Subcutaneous adipose tissue (tissue), 4 donors: ENCODE measurements around the gene PARP8. TPM values are rescaled to one million over a fixed set of nuclear protein-coding genes. Genes with fewer than 3 reads are reported as not detected.

Source experiments
- CTCF ChIP-seq: fragments of 450-650 bp; IDR thresholded peaks from one replicate; pipeline ENCODE4 v1.5.1; 2016; ENCODE audit warnings: low read depth, mild to moderate bottlenecking, control low read depth, antibody characterized with exemption, moderate library complexity
- total RNA-seq, 4 donors: library from RNA; depleted of rRNA; stranded (reverse); fragments of >200 nt; gene quantifications; one replicate each; pipeline ENCODE4 v1.1.0, GENCODE V29; 2016

PARP8 gene
- total RNA-seq, 4 donors from 2014 or later: 9.4 to 39.3 (median 28.6) TPM

- no peak for TF ChIP-seq CTCF
These were observed 208.5 kb downstream of the PARP8 start for GRCh38 chr5:50875002-50875344.

DNA sequence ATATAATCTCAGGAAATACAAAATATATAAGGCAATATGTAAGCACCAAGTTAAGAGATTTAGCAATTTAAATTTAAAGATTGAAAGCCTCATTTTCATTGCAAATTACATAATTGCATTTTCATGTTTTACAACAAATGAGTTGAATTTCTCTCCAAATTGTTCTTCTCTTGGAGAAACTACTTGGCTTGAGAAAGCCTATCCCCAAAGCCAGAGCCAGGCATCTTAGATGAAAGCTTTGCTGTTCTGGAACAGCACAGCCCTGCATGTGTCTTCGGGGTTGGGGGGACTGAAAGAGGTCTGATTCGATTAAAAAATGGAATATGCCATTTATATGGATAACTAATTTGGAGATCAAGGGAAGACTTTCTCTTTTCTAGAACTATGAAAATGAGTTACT is 212.0 kb downstream of the PARP8 start:
- TF ChIP-seq CTCF: no peak

GRCh38 chr5:50881407-50881806 is 215.0 kb downstream of the PARP8 start:
- no peak for TF ChIP-seq CTCF

DNA sequence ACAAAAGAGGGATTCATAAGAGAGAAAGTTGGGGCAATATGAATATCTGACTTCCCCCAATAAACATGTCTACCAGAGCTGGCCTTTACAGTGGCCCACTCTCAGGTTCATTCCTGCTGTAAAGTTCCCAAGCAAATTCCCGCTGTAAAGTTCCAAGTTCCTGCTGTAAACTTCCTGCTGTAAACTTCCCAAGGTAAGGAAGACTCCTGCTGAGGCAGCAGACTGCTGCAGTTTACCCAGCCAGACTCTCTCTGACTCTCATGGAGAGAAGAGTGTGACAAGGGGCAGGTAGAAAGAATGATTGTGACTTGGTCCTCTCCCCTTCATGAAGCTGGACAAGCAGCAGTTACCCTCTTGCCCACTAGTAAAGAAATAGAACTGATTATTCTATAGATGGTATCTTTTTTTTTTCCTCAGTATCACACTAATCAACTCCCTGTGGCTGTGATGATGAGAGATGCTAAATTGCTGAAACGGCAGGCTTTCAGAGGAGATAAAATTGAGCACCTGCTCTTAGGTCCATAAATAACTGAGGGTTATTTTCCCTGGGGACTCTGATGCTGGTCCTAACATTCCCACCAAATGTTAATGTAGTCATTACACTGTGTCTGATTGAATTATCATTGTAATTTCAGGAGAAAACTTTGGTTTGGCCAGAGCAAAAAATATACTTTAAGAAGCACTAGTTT is 220.4 kb downstream of the PARP8 start:
- no peak for TF ChIP-seq CTCF

DNA sequence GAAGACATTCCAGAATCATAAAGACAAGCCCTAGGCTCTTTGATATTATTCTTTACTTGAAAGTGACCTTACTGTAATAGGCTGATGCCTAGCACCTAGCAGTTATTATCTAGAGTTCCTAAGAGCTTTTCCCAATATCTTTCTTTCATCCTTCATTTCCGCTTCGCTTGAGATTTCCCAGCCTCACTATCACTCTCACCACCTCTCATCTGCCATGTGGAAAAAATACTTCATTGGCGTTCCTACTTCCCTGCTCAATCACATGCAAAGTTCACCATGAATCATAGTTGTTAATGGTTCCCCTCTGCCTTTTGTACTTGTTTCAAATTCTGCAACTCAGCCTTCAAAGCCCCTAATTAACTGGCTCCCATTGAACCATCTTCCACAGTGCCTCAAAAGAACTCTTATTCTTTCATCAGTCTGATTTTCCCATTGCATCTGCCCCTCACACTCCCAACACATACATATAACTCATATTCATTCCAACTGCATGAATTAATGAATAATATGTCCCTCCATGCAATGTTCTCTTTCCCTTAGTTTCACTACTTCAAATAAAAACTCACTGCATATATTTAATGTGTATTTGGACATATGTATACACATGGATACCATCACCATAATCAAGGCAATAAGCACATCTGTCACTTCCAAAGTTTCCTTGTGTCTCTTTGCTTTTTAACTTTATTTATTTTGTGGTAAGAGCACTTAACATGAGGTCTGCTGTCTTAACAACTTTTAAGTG is 221.6 kb downstream of the PARP8 start:
- TF ChIP-seq CTCF: no peak

GRCh38 chr5:50888751-50889150 is 222.3 kb downstream of the PARP8 start:
- no peak for TF ChIP-seq CTCF

DNA sequence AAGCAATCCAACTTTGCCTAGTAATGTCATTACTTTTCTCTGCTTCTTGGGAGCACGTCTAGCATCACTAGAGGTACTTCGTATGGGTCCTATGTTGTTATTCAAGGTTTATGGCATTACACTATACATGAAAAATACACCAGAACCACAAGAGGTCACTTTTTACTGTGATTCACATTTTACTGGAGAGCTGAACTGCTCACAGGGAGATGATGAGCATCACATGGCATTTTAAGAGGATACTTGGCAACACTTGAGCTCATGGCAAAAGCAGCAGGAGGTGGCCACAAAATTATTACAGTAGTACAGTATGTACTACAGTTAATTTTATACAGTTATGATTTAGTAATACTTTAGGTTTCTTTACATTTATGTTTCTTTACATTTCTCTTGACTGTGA is 223.4 kb downstream of the PARP8 start:
- TF ChIP-seq CTCF: no peak

Other genes starting within 250 kb of the PARP8 start
- gene EMB, start 225.3 kb upstream of the PARP8 start, total RNA-seq: 10 to 100 TPM; 16.0 to 58.5 (median 32.2) TPM